PFSK-1 (cell line): ENCODE results near the gene DSC2.

Source experiments
- FOXP2 ChIP-seq: optimal IDR thresholded peaks from 2 replicates; pipeline ENCODE3; 2011; ENCODE audit warnings: borderline replicate concordance, control low read depth, inconsistent platforms; ENCODE audit not compliant: insufficient read depth; ENCODE audit errors: extremely low read length, extremely low read depth
- POLR2AphosphoS5 ChIP-seq: IDR thresholded peaks from 2 replicates; pipeline ENCODE4 v1.6.1; 2012; ENCODE audit warnings: low read depth, mild to moderate bottlenecking, control low read depth, low read length, moderate library complexity
- REST ChIP-seq, 2 experiments: IDR thresholded peaks; 2 replicates each; pipeline versions ENCODE4 v1.6.1 to v1.8.0; 2011 to 2012; ENCODE audit warnings: low read depth in 2 of 2, low read length in 2 of 2, control low read depth in 1 of 2, inconsistent platforms in 1 of 2, mild to moderate bottlenecking in 1 of 2, moderate library complexity in 1 of 2; ENCODE audit not compliant: insufficient read depth in 1 of 2
- SIN3A ChIP-seq: IDR thresholded peaks from 2 replicates; pipeline ENCODE4 v1.6.1; 2012; ENCODE audit warnings: mild to moderate bottlenecking, low read length, moderate library complexity, borderline replicate concordance; ENCODE audit not compliant: insufficient read depth
- TAF1 ChIP-seq: IDR thresholded peaks from 2 replicates; pipeline ENCODE4 v1.6.1; 2012; ENCODE audit warnings: low read length, control low read depth, borderline replicate concordance; ENCODE audit not compliant: insufficient read depth

DSC2 gene

GRCh38 chr18:31088532-31088931 lies 13.7 kb downstream of the DSC2 start:
- TF ChIP-seq POLR2AphosphoS5 = no peak
- TF ChIP-seq REST (IDR thresholded peaks at IDR 0.05; ENCODE audit: insufficient read depth in 1 of 2, low read depth in 2 of 2, low read length in 2 of 2) = no peak
- no peak for TF ChIP-seq FOXP2
- no peak for TF ChIP-seq SIN3A
- no peak for TF ChIP-seq TAF1

GRCh38 chr18:31079973-31080372 lies 22.2 kb downstream of the DSC2 start:
- TF ChIP-seq TAF1 = no peak
- TF ChIP-seq REST (IDR thresholded peaks at IDR 0.05; ENCODE audit: insufficient read depth in 1 of 2, low read depth in 2 of 2, low read length in 2 of 2) = no peak
- no peak for TF ChIP-seq FOXP2
- no peak for TF ChIP-seq POLR2AphosphoS5
- no peak for TF ChIP-seq SIN3A

- TF ChIP-seq POLR2AphosphoS5 (no peak), SIN3A (no peak), FOXP2 (no peak), REST (IDR thresholded peaks at IDR 0.05; ENCODE audit: insufficient read depth in 1 of 2, low read depth in 2 of 2, low read length in 2 of 2) (no peak), TAF1 (no peak)
Measured at GRCh38 chr18:31077878-31078277, 24.3 kb downstream of the DSC2 start.

- TF ChIP-seq TAF1 (no peak), FOXP2 (no peak), SIN3A (no peak), REST (IDR thresholded peaks at IDR 0.05; ENCODE audit: insufficient read depth in 1 of 2, low read depth in 2 of 2, low read length in 2 of 2) (no peak), POLR2AphosphoS5 (no peak)
Measured at GRCh38 chr18:31072175-31072574, 30.0 kb downstream of the DSC2 start.

GRCh38 chr18:31070206-31070605 lies 32.0 kb downstream of the DSC2 start:
- TF ChIP-seq REST (IDR thresholded peaks at IDR 0.05; ENCODE audit: insufficient read depth in 1 of 2, low read depth in 2 of 2, low read length in 2 of 2) = no peak
- TF ChIP-seq POLR2AphosphoS5 = no peak
- no peak for TF ChIP-seq SIN3A
- TF ChIP-seq TAF1 = no peak
- no peak for TF ChIP-seq FOXP2
